Adrenal gland (tissue), 12 donors: ENCODE results near the gene MLN. TPM values are rescaled to one million over a fixed set of nuclear protein-coding genes. Genes with fewer than 3 reads are reported as not detected.

Experiments used
- DNase-seq, 7 donors: peaks; one replicate each; pipeline ENCODE4 v3.0.0-alpha.2; 2019 to 2020
- H3K27ac ChIP-seq, 5 donors: fragments of 200-600 bp; sonication (generic) in 4 of 5; 1 replicate in 3 of 5; 2 replicates in 2 of 5; pipeline versions ENCODE4 v1.5.1 to v1.8.0; 2016 to 2020; ENCODE audit warnings: mild to moderate bottlenecking in 1 of 5
- H3K27me3 ChIP-seq: fragments of 200-600 bp; 2 replicates; pipeline ENCODE4 v1.8.0; 2021
- H3K36me3 ChIP-seq, 2 donors: fragments of 200-600 bp; replicated peaks in 1 of 2; 1 replicate in 1 of 2; 2 replicates in 1 of 2; pipeline versions ENCODE4 v1.5.1 to v1.8.0; 2018 to 2022
- H3K4me1 ChIP-seq, 2 donors: fragments of 200-600 bp; replicated peaks in 1 of 2; 1 replicate in 1 of 2; 2 replicates in 1 of 2; pipeline versions ENCODE4 v1.5.1 to v1.8.0; 2018 to 2021
- H3K4me3 ChIP-seq, 4 donors: fragments of 200-600 bp; sonication (generic) in 3 of 4; one replicate each; pipeline ENCODE4 v1.5.1; 2016 to 2018
- H3K9me3 ChIP-seq, 3 donors: fragments of 200-600 bp; sonication (generic) in 1 of 3; replicated peaks in 1 of 3; 1 replicate in 2 of 3; 2 replicates in 1 of 3; pipeline versions ENCODE4 v1.5.1 to v1.8.0; 2016 to 2021
- CTCF ChIP-seq, 6 experiments: fragments of 450-650 bp in 4 of 6; fragments of 200-600 bp in 2 of 6; sonication (generic) in 1 of 6; IDR thresholded peaks; 1 replicate in 5 of 6; 2 replicates in 1 of 6; pipeline versions ENCODE4 v1.5.1 to v1.8.0; 2016 to 2021; ENCODE audit warnings: antibody characterized with exemption in 6 of 6, mild to moderate bottlenecking in 2 of 6, moderate library complexity in 1 of 6
- POLR2A ChIP-seq, 2 donors: fragments of 450-650 bp; IDR thresholded peaks; one replicate each; pipeline ENCODE4 v1.6.1; 2017; ENCODE audit warnings: antibody characterized with exemption in 2 of 2, mild to moderate bottlenecking in 2 of 2, moderate library complexity in 1 of 2
- WGBS, 4 donors: extraction: QIAGEN DNeasy Blood & Tissue Kit in 2 of 4; methylation state at CpG; one replicate each; pipeline versions ENCODE4 v1.1.5 to v1.1.7; 2013 to 2017; 5-methylcytosine and 5-hydroxymethylcytosine counted together
- intact Hi-C, 2 donors: fragments of 100-400 bp; cut with DNase I; formaldehyde crosslinking; loops; one replicate each; pipeline versions ENCODE4 v1.14.1 to v1.15.0; 2022 to 2023
- polyA plus RNA-seq, 3 donors: library from polyadenylated mRNA; stranded (reverse); fragments of 200-250 nt in 2 of 3; fragments of 350-450 nt in 1 of 3; fragmentation: Illumina TruSeq in 1 of 3; extraction: RNeasy Lipid Tissue Mini Kit (QIAGEN cat#74804) in 1 of 3; gene quantifications; one replicate each; pipeline ENCODE4 v1.2.3, GENCODE V29; 2013 to 2014
- total RNA-seq, 9 donors: library from RNA; depleted of rRNA in 4 of 9; stranded (reverse); fragments of >200 nt in 4 of 9; fragments of 120-200 nt in 1 of 9; fragmentation: NEBNext Ultra II Directional in 1 of 9; extraction: Animal tissue kit (Norgen Biotek cat#: 25700) in 1 of 9; gene quantifications; one replicate each; pipeline versions ENCODE4 v1.1.0 to v1.2.4, GENCODE V29; 2013 to 2023
- donor health status: healthy with polysubstance abuse.
- donor health status: Bipolar disorder and iron deficiency.
- donor health status: DM: yes; HTN: yes; CAD: no.
- donor health status: DM: no; HTN: no; CAD: no.
- donor health status: DM: no; HTN: no; CAD: no.
- donor health status: DM: yes; HTN: yes; CAD: no.

The MLN gene
- total and polyA plus RNA-seq, 12 donors, result not detected

- Histone ChIP-seq H3K4me1 (peaks cover 13 to 15% of the 10 kb centered on the region in 2 donors), H3K27me3 (no peaks in the 10 kb centered on the region), H3K9me3 (no peaks in the 10 kb centered on the region), H3K27ac (no peak overlapping the region), H3K36me3 (no peaks in the 10 kb centered on the region), H3K4me3 (no peak overlapping the region)
- WGBS, 4 donors, result 82 to 91% (median 86%) methylated on average over 10 of the region's 10 CpGs
- TF ChIP-seq CTCF (IDR thresholded peaks at IDR 0.05) (no peak), POLR2A (IDR thresholded peaks at IDR 0.05) (no peak)
- intact Hi-C loops, result no loop called here
- DNase-seq, result no peak
Measured at GRCh38 chr6:33838983-33839382, 35.2 kb upstream of the MLN start.

GRCh38 chr6:33837971-33838665 is 34.3 kb upstream of the MLN start:
- H3K27ac ChIP-seq, result peak overlapping the region in 1 of 5 donors; percentile 56
- no peaks in the 10 kb centered on the region for H3K9me3 ChIP-seq
- no peak overlapping the region for H3K4me3 ChIP-seq
- TF ChIP-seq CTCF (IDR thresholded peaks at IDR 0.05) (no peak), POLR2A (IDR thresholded peaks at IDR 0.05) (no peak)
- H3K27me3 ChIP-seq, result no peaks in the 10 kb centered on the region
- no peaks in the 10 kb centered on the region for H3K36me3 ChIP-seq
- peak in 2 of 7 donors; percentile 25 to 29 for DNase-seq
- peaks cover 13 to 15% of the 10 kb centered on the region in 2 donors for H3K4me1 ChIP-seq
- WGBS, 4 donors, result 61 to 79% (median 73%) methylated on average over 4 to 12 of the region's 12 CpGs
- intact Hi-C loops, result no loop called here

- no peaks in the 10 kb centered on the region for H3K36me3 ChIP-seq
- no peaks in the 10 kb centered on the region for H3K9me3 ChIP-seq
- H3K27ac ChIP-seq, result no peak overlapping the region
- peaks cover 13 to 15% of the 10 kb centered on the region in 2 donors for H3K4me1 ChIP-seq
- intact Hi-C loops, result no loop called here
- DNase-seq, result no peak
- no peak overlapping the region for H3K4me3 ChIP-seq
- TF ChIP-seq POLR2A (IDR thresholded peaks at IDR 0.05), result no peak
- no peak for TF ChIP-seq CTCF (IDR thresholded peaks at IDR 0.05)
- 82 to 91% (median 88%) methylated on average over 3 of the region's 3 CpGs for WGBS, 4 donors
- no peaks in the 10 kb centered on the region for H3K27me3 ChIP-seq
Measured at GRCh38 chr6:33836806-33837469, 33.1 kb upstream of the MLN start.

- no peaks in the 10 kb centered on the region for H3K27me3 ChIP-seq
- H3K9me3 ChIP-seq, result no peaks in the 10 kb centered on the region
- WGBS, 4 donors, result 82 to 91% (median 83%) methylated on average over 9 to 22 of the region's 22 CpGs
- H3K4me1 ChIP-seq, result peaks cover 3% of the 10 kb centered on the region in 2 donors
- TF ChIP-seq POLR2A (IDR thresholded peaks at IDR 0.05) (no peak), CTCF (IDR thresholded peaks at IDR 0.05) (no peak)
- H3K27ac ChIP-seq, result no peak overlapping the region
- H3K36me3 ChIP-seq, result no peaks in the 10 kb centered on the region
- H3K4me3 ChIP-seq, result no peak overlapping the region
- intact Hi-C loops, result no loop called here
- DNase-seq, result no peak
Measured at GRCh38 chr6:33834401-33835392, 30.9 kb upstream of the MLN start.
